Stimulated activated naive CD4-positive, alpha-beta T cell treated with Interleukin-2 at 50 U/mL for 16 hours (primary cell): ENCODE data around the gene DCBLD1.
"Not testable (repeated sequence)": the region's sequence is repeated elsewhere in the genome, so short reads cannot be mapped to it uniquely, and the experiment has no call there.

Experiments
- DNase-seq: peaks from one replicate; lab custom pipeline; 2025; lab: John Stamatoyannopoulos, UW

Gene DCBLD1

GRCh38 chr6:117501722-117502121, 19.2 kb downstream of the DCBLD1 start:
- no peak for DNase-seq

GRCh38 chr6:117502580-117502979, 20.1 kb downstream of the DCBLD1 start:
- no peak for DNase-seq

GRCh38 chr6:117503211-117503610, 20.7 kb downstream of the DCBLD1 start:
- no peak for DNase-seq

- DNase-seq: no peak
Measured at GRCh38 chr6:117504478-117505144, 22.1 kb downstream of the DCBLD1 start.

- DNase-seq: no peak
Measured at GRCh38 chr6:117505311-117505710, 22.8 kb downstream of the DCBLD1 start.

- no peak for DNase-seq
Measured at GRCh38 chr6:117506180-117506835, 23.8 kb downstream of the DCBLD1 start.

GRCh38 chr6:117506907-117507306, 24.4 kb downstream of the DCBLD1 start:
- no peak for DNase-seq

- no peak for DNase-seq
Measured at GRCh38 chr6:117508450-117508971, 26.0 kb downstream of the DCBLD1 start.

- DNase-seq: no peak
Measured at GRCh38 chr6:117509021-117509420, 26.5 kb downstream of the DCBLD1 start.

GRCh38 chr6:117512056-117512828, 29.8 kb downstream of the DCBLD1 start:
- no peak for DNase-seq

- no peak for DNase-seq
Measured at GRCh38 chr6:117512987-117513573, 30.6 kb downstream of the DCBLD1 start.

GRCh38 chr6:117513778-117514365, 31.4 kb downstream of the DCBLD1 start:
- no peak for DNase-seq

- no peak for DNase-seq
Measured at GRCh38 chr6:117514655-117515054, 32.2 kb downstream of the DCBLD1 start.

GRCh38 chr6:117515326-117515725, 32.9 kb downstream of the DCBLD1 start:
- DNase-seq: no peak

- not testable (repeated sequence) for DNase-seq
Measured at GRCh38 chr6:117517995-117518394, 35.5 kb downstream of the DCBLD1 start.

- DNase-seq: no peak
Measured at GRCh38 chr6:117518870-117519269, 36.4 kb downstream of the DCBLD1 start.

- no peak for DNase-seq
Measured at GRCh38 chr6:117520603-117521395, 38.3 kb downstream of the DCBLD1 start.

GRCh38 chr6:117521791-117522502, 39.5 kb downstream of the DCBLD1 start:
- DNase-seq: no peak

GRCh38 chr6:117525607-117526006, 43.1 kb downstream of the DCBLD1 start:
- DNase-seq: no peak

- no peak for DNase-seq
Measured at GRCh38 chr6:117530467-117531242, 48.2 kb downstream of the DCBLD1 start.
